WERI-Rb-1 (cell line): ENCODE measurements around the gene DMP1.

Experiments used
- DNase-seq: peaks from one replicate; pipeline ENCODE4 v3.0.0-alpha.2; 2020
- H3K27ac ChIP-seq: fragments of 250-450 bp; sonication (Bioruptor Pico); 2 replicates; pipeline ENCODE4 v1.5.1; 2020; ENCODE audit warnings: mild to moderate bottlenecking, moderate library complexity
- H3K27me3 ChIP-seq: fragments of 250-450 bp; sonication (Bioruptor Pico); 2 replicates; pipeline ENCODE4 v1.5.1; 2021; ENCODE audit warnings: mild to moderate bottlenecking, low read depth, moderate library complexity; ENCODE audit not compliant: insufficient read depth, severe bottlenecking
- H3K36me3 ChIP-seq: fragments of 250-450 bp; sonication (Bioruptor Pico); 2 replicates; pipeline ENCODE4 v1.5.1; 2020; ENCODE audit warnings: mild to moderate bottlenecking, moderate library complexity
- H3K4me3 ChIP-seq: 2 replicates; pipeline ENCODE4 v1.5.1; 2011; ENCODE audit warnings: low read depth, mild to moderate bottlenecking, control low read depth, low read length
- H3K9me3 ChIP-seq: fragments of 250-450 bp; sonication (Bioruptor Pico); 2 replicates; pipeline ENCODE4 v1.5.1; 2021; ENCODE audit warnings: mild to moderate bottlenecking, moderate library complexity; ENCODE audit not compliant: severe bottlenecking
- CTCF ChIP-seq: IDR thresholded peaks from 2 replicates; pipeline ENCODE4 v1.5.1; 2011; ENCODE audit warnings: low read depth, mild to moderate bottlenecking, control low read depth, inconsistent platforms, low read length

DMP1 gene

GRCh38 chr4:87620086-87620485 is 30.0 kb upstream of the DMP1 start:
- no peak overlapping the region for H3K4me3 ChIP-seq
- no peak overlapping the region for H3K27ac ChIP-seq
- H3K27me3 ChIP-seq: no peaks in the 10 kb centered on the region
- DNase-seq: no peak
- no peaks in the 10 kb centered on the region for H3K9me3 ChIP-seq
- TF ChIP-seq CTCF: no peak
- H3K36me3 ChIP-seq: no peaks in the 10 kb centered on the region

GRCh38 chr4:87620491-87620890 is 29.6 kb upstream of the DMP1 start:
- TF ChIP-seq CTCF: no peak
- H3K36me3 ChIP-seq: no peaks in the 10 kb centered on the region
- no peaks in the 10 kb centered on the region for H3K27me3 ChIP-seq
- no peaks in the 10 kb centered on the region for H3K9me3 ChIP-seq
- no peak overlapping the region for H3K27ac ChIP-seq
- no peak for DNase-seq
- H3K4me3 ChIP-seq: no peak overlapping the region

GRCh38 chr4:87622303-87622702 is 27.8 kb upstream of the DMP1 start:
- no peak for DNase-seq
- Histone ChIP-seq H3K27me3 (no peaks in the 10 kb centered on the region), H3K4me3 (no peak overlapping the region), H3K9me3 (no peaks in the 10 kb centered on the region), H3K27ac (no peak overlapping the region), H3K36me3 (no peaks in the 10 kb centered on the region)
- no peak for TF ChIP-seq CTCF

GRCh38 chr4:87624698-87625097 is 25.4 kb upstream of the DMP1 start:
- no peak overlapping the region for H3K27ac ChIP-seq
- no peaks in the 10 kb centered on the region for H3K9me3 ChIP-seq
- H3K27me3 ChIP-seq: no peaks in the 10 kb centered on the region
- H3K36me3 ChIP-seq: no peaks in the 10 kb centered on the region
- no peak for TF ChIP-seq CTCF
- no peak for DNase-seq
- no peak overlapping the region for H3K4me3 ChIP-seq

GRCh38 chr4:87631668-87632067 is 18.4 kb upstream of the DMP1 start:
- no peaks in the 10 kb centered on the region for H3K27me3 ChIP-seq
- no peak overlapping the region for H3K4me3 ChIP-seq
- H3K27ac ChIP-seq: no peak overlapping the region
- DNase-seq: no peak
- no peaks in the 10 kb centered on the region for H3K36me3 ChIP-seq
- no peaks in the 10 kb centered on the region for H3K9me3 ChIP-seq
- TF ChIP-seq CTCF: no peak

- DNase-seq: no peak
- TF ChIP-seq CTCF: no peak
- H3K27me3 ChIP-seq: no peaks in the 10 kb centered on the region
- no peak overlapping the region for H3K27ac ChIP-seq
- no peaks in the 10 kb centered on the region for H3K9me3 ChIP-seq
- H3K36me3 ChIP-seq: no peaks in the 10 kb centered on the region
- no peak overlapping the region for H3K4me3 ChIP-seq
Measured at GRCh38 chr4:87632469-87632868, 17.6 kb upstream of the DMP1 start.
